ENCODE results near the gene TGFBR3L.
"Not testable (repeated sequence)": the region's sequence is repeated elsewhere in the genome, so short reads cannot be mapped to it uniquely, and the experiment has no call there.

TGFBR3L gene

GRCh38 chr19:7925171-7925851 lies 10.7 kb downstream of the TGFBR3L start:
- H3K4me3 ChIP-seq (ENCODE audit: low read depth, low read length), result peak overlapping the region; percentile 48
- DNase-seq (ENCODE audit: low read depth), result no peak

- no peak for DNase-seq (ENCODE audit: low read depth)
- H3K4me3 ChIP-seq (ENCODE audit: low read depth, low read length), result peak within 1 kb of the TSS; percentile 55
Observed at GRCh38 chr19:7926021-7926726, 11.5 kb downstream of the TGFBR3L start, which contains the start of gene CTXN1. Gene CTXN1 (minus strand): TSS chr19:7926135. CDS start chr19:7925538, 597 bp downstream.

GRCh38 chr19:7926727-7927604 lies 12.3 kb downstream of the TGFBR3L start:
- DNase-seq (ENCODE audit: low read depth), result no peak
- no peak overlapping the region for H3K4me3 ChIP-seq (ENCODE audit: low read depth, low read length)

GRCh38 chr19:7927605-7928333 lies 13.1 kb downstream of the TGFBR3L start:
- no peak overlapping the region for H3K4me3 ChIP-seq (ENCODE audit: low read depth, low read length)
- DNase-seq (ENCODE audit: low read depth), result no peak

GRCh38 chr19:7928334-7928706 lies 13.7 kb downstream of the TGFBR3L start:
- no peak for DNase-seq (ENCODE audit: low read depth)
- no peak overlapping the region for H3K4me3 ChIP-seq (ENCODE audit: low read depth, low read length)

- DNase-seq (ENCODE audit: low read depth), result peak; percentile 44
- no peak overlapping the region for H3K4me3 ChIP-seq (ENCODE audit: low read depth, low read length)
Observed at GRCh38 chr19:7928741-7929701, 14.4 kb downstream of the TGFBR3L start.

GRCh38 chr19:7930030-7930429 lies 15.4 kb downstream of the TGFBR3L start:
- DNase-seq (ENCODE audit: low read depth); H3K4me3 ChIP-seq (ENCODE audit: low read depth, low read length): not testable (repeated sequence)

GRCh38 chr19:7930765-7931164 lies 16.1 kb downstream of the TGFBR3L start:
- no peak overlapping the region for H3K4me3 ChIP-seq (ENCODE audit: low read depth, low read length)
- DNase-seq (ENCODE audit: low read depth), result no peak

GRCh38 chr19:7931221-7932061 lies 16.8 kb downstream of the TGFBR3L start:
- DNase-seq (ENCODE audit: low read depth), result no peak
- H3K4me3 ChIP-seq (ENCODE audit: low read depth, low read length), result no peak overlapping the region

GRCh38 chr19:7932276-7932929 lies 17.8 kb downstream of the TGFBR3L start:
- H3K4me3 ChIP-seq (ENCODE audit: low read depth, low read length), result no peak overlapping the region
- DNase-seq (ENCODE audit: low read depth), result no peak

GRCh38 chr19:7932930-7933300 lies 18.3 kb downstream of the TGFBR3L start:
- DNase-seq (ENCODE audit: low read depth), result no peak
- no peak overlapping the region for H3K4me3 ChIP-seq (ENCODE audit: low read depth, low read length)

- no peak overlapping the region for H3K4me3 ChIP-seq (ENCODE audit: low read depth, low read length)
- no peak for DNase-seq (ENCODE audit: low read depth)
Observed at GRCh38 chr19:7933411-7933810, 18.8 kb downstream of the TGFBR3L start.

- no peak overlapping the region for H3K4me3 ChIP-seq (ENCODE audit: low read depth, low read length)
Observed at GRCh38 chr19:7933828-7934725, 19.4 kb downstream of the TGFBR3L start.

GRCh38 chr19:7934766-7935165 lies 20.1 kb downstream of the TGFBR3L start:
- H3K4me3 ChIP-seq (ENCODE audit: low read depth, low read length), result no peak overlapping the region
- no peak for DNase-seq (ENCODE audit: low read depth)

More at GRCh38 chr19:7933828-7934725, 19.4 kb downstream of the TGFBR3L start:
- no peak for DNase-seq (ENCODE audit: low read depth)

GRCh38 chr19:7940841-7941240 lies 26.2 kb downstream of the TGFBR3L start:
- DNase-seq (ENCODE audit: low read depth), result no peak
- H3K4me3 ChIP-seq (ENCODE audit: low read depth, low read length), result no peak overlapping the region
